AG09309 (cell line): Measurements from ENCODE around the gene DNAJC22.
A peak's percentile ranks its signal among the peaks of the same experiment; 100 is the strongest.

Experiments
- DNase-seq: peaks from one replicate; pipeline ENCODE4 v3.0.0-alpha.2; 2010; ENCODE audit warnings: low read depth
- H3K4me3 ChIP-seq: 2 replicates; pipeline ENCODE4 v1.5.1; 2011; ENCODE audit warnings: mild to moderate bottlenecking, low read depth, low read length, moderate library complexity; ENCODE audit not compliant: control insufficient read depth
- TF ChIP-seq, protein P1 (sequence below): IDR thresholded peaks from 2 replicates; pipeline ENCODE4 v1.5.1; 2011; ENCODE audit warnings: mild to moderate bottlenecking, low read depth, low read length, inconsistent platforms; ENCODE audit not compliant: insufficient read depth, control insufficient read depth; ENCODE audit errors: missing control alignments

The DNAJC22 gene

DNA sequence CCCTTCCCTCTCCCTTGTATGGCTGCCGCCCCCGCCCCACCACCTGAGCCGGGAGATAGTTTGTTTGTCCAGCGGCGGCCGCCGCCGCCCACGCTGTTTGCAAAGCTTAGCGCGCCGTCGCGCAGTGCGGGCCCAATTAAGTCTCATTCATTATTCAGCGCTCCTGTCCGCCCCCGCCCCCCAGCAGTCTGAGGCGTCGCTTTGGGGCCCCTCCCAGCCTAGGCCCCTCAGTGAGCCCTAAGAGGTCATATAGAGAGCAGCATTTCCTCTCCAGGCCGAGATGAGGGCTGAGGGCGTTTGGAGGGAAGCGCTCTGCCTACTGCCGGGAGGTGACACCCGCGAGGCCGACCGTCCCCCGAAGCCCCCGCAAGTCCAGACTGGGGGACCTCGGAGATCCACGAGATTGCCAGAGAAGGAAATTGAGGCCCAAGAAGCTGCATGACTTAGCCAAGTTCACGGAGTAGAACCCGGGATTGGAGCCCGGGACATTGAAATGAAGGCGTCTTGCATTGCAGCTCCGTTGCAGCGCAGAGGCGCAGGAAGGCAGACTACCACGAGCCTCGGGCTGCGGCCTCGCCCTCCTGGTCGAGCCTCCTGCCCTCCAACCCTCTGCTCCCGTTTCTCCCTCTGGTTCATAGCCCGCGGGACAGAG, at the start of gene DNAJC22:
Gene DNAJC22 (plus strand): TSS at position 230 of the 652 bp plus-strand sequence. CDS start 1,985 bp downstream, outside the sequence.
- peak within 1 kb of the TSS; percentile 43 for H3K4me3 ChIP-seq
- TF ChIP-seq, protein P1, sequence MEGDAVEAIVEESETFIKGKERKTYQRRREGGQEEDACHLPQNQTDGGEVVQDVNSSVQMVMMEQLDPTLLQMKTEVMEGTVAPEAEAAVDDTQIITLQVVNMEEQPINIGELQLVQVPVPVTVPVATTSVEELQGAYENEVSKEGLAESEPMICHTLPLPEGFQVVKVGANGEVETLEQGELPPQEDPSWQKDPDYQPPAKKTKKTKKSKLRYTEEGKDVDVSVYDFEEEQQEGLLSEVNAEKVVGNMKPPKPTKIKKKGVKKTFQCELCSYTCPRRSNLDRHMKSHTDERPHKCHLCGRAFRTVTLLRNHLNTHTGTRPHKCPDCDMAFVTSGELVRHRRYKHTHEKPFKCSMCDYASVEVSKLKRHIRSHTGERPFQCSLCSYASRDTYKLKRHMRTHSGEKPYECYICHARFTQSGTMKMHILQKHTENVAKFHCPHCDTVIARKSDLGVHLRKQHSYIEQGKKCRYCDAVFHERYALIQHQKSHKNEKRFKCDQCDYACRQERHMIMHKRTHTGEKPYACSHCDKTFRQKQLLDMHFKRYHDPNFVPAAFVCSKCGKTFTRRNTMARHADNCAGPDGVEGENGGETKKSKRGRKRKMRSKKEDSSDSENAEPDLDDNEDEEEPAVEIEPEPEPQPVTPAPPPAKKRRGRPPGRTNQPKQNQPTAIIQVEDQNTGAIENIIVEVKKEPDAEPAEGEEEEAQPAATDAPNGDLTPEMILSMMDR, result no peak
- DNase-seq, result no peak

DNA sequence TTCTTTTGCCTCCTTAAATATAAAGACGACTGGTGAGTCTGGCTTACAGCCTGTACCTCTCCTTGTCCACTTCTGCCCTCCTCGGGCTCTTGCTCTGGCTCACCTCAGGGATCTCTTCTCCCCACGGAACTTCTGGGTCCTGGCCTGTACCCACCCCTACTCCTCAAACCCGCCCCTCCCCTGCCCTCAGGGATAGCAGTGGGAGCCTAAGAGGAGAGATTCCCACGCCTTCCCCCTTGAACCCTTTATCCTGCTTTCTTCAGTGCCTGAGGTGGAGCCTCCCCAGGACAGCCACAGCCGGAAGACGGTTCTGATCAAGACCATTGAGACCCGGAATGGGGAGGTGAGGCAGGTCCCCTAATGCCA, 49.0 kb upstream of the DNAJC22 start:
- H3K4me3 ChIP-seq, result no peak overlapping the region
- no peak for DNase-seq
- TF ChIP-seq, protein P1, result no peak

DNA sequence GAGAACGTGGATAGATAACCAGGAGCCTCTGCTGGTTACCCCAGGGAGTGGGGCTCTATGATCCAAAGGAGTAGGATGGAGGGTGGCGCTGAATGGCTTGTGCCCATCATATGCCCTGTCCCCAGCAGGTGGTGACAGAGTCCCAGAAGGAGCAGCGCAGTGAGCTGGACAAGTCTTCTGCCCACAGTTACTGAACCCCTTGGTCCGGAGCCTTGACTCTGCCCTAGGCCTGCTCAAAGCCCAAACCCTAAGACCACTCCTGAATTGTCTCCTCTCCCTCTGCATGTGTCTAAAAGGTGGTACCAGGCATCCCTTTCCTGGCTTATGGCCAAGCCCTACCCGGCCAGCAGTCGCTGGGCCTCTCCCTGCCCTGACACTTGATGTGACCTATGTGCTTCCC, 48.5 kb upstream of the DNAJC22 start:
- no peak for DNase-seq
- TF ChIP-seq, protein P1, result no peak
- no peak overlapping the region for H3K4me3 ChIP-seq

DNA sequence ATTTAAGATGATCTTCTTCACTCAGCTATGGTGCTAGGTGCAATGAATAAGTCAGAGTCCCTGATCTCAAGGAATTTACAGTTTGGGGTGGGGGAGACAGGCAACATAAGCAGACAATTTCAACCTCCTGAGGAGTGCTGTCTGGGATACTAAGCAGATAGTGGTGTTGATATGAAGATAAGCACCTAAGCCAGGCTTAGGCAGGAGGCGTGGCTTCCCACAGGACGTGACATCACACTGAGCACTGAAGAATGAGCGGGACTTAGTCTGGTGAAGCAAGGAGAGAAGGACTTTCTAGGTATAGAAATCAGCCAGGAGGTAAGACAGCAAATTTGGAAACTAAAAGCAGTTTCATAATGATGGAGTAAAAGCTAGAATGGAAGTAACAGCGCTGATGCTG, 44.9 kb upstream of the DNAJC22 start:
- DNase-seq, result no peak
- TF ChIP-seq, protein P1, result no peak
- H3K4me3 ChIP-seq, result no peak overlapping the region

DNA sequence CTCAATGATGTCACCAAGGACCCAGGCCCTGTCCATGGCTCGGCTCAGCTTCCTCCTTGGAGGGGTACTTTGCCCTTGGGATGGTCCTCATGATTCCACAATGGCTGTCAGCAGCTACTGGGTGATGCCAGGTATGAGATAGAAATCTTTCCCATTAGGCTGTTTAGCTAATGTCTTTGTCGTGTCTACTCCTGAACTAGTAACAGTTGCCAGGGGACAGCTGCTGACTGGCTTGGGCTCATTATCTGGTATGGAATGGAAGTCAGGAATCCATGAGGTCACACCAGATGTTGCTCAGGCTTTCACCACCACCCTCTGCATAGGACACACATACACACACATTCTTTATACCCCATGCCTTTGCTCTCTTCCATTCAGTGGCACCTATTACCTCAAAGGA, 42.5 kb upstream of the DNAJC22 start:
- TF ChIP-seq, protein P1, result no peak
- no peak overlapping the region for H3K4me3 ChIP-seq
- DNase-seq, result peak; percentile 31

DNA sequence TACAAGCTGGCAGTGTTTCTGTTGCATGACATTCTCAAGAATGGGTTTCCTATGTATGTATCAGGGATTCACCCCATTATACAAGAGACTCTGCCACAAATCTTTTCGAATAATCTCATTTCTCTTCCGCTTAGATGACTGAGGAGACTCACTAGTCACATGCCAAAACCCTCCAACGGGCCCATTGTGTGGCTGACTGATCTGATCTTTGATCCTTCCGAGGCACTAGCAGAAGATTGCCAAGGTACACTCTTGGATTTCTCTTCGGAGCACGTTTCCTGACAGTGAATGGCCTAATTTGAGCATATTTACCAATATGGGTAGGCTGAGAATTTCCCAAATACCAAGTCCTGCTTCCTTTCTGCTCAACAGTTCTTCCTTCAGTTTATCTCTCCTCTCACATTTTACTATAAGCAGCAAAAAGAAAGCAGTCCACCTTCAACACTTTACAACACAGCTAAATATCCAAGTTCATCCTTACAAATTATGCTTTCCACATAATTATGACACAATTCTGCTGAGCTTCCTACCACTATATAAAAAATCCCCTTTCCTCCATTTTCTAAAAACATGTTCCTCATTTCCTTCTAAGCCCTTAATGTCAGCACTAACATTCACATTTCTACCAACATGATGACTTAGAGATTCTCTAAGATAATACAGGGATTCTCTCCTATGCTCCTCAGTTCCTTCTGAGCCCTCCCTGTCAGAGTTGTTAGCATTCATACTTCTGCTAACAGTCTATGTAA, 40.8 kb upstream of the DNAJC22 start:
- TF ChIP-seq, protein P1, result no peak
- DNase-seq, result no peak
- H3K4me3 ChIP-seq, result no peak overlapping the region
